NCI-H748 treated with DMSO at 0.1 percent for 48 hours (cell line): ENCODE measurements around the gene FBXW7.

ENCODE experiments used
- DNase-seq: peaks from one replicate; lab custom pipeline; 2025; lab: John Stamatoyannopoulos, UW

The FBXW7 gene

GRCh38 chr4:152427981-152428380 is 107.9 kb downstream of the FBXW7 start:
- no peak for DNase-seq

- no peak for DNase-seq
Measured at GRCh38 chr4:152424977-152425376, 110.9 kb downstream of the FBXW7 start.

- no peak for DNase-seq
Measured at GRCh38 chr4:152424396-152424795, 111.5 kb downstream of the FBXW7 start.

- DNase-seq: no peak
Measured at GRCh38 chr4:152422817-152423320, 113.0 kb downstream of the FBXW7 start.

GRCh38 chr4:152421576-152421975 is 114.3 kb downstream of the FBXW7 start:
- no peak for DNase-seq

GRCh38 chr4:152419809-152420208 is 116.1 kb downstream of the FBXW7 start:
- DNase-seq: no peak

- no peak for DNase-seq
Measured at GRCh38 chr4:152417673-152418072, 118.2 kb downstream of the FBXW7 start.

- no peak for DNase-seq
Measured at GRCh38 chr4:152415980-152416379, 119.9 kb downstream of the FBXW7 start.

GRCh38 chr4:152408514-152409327 is 127.2 kb downstream of the FBXW7 start:
- DNase-seq: peak; percentile 6

GRCh38 chr4:152401424-152401823 is 134.5 kb downstream of the FBXW7 start:
- DNase-seq: no peak

- no peak for DNase-seq
Measured at GRCh38 chr4:152399246-152399645, 136.6 kb downstream of the FBXW7 start.

- peak; percentile 9 for DNase-seq
Measured at GRCh38 chr4:152398060-152398459, 137.8 kb downstream of the FBXW7 start.

- no peak for DNase-seq
Measured at GRCh38 chr4:152394791-152395190, 141.1 kb downstream of the FBXW7 start.

- no peak for DNase-seq
Measured at GRCh38 chr4:152392079-152392478, 143.8 kb downstream of the FBXW7 start.

GRCh38 chr4:152390216-152390615 is 145.7 kb downstream of the FBXW7 start:
- DNase-seq: no peak

GRCh38 chr4:152389359-152389758 is 146.5 kb downstream of the FBXW7 start:
- no peak for DNase-seq

- DNase-seq: no peak
Measured at GRCh38 chr4:152385551-152385950, 150.3 kb downstream of the FBXW7 start.

GRCh38 chr4:152382057-152382785 is 153.7 kb downstream of the FBXW7 start:
- peak; percentile 35 for DNase-seq

GRCh38 chr4:152380919-152381318 is 155.0 kb downstream of the FBXW7 start:
- no peak for DNase-seq

GRCh38 chr4:152380185-152380584 is 155.7 kb downstream of the FBXW7 start:
- DNase-seq: no peak

- DNase-seq: peak; percentile 17
Measured at GRCh38 chr4:152374606-152375285, 161.1 kb downstream of the FBXW7 start.

- no peak for DNase-seq
Measured at GRCh38 chr4:152374153-152374552, 161.7 kb downstream of the FBXW7 start.

GRCh38 chr4:152372444-152372843 is 163.4 kb downstream of the FBXW7 start:
- no peak for DNase-seq
